ENCODE results near the gene CELF1. TPM values are rescaled to one million over a fixed set of nuclear protein-coding genes. Genes with fewer than 3 reads are reported as not detected.
A peak's percentile ranks its signal among the peaks of the same experiment; 100 is the strongest.

Gene CELF1
- total and polyA plus RNA-seq, 9 of the 15 experiments (the other 6 are each of a cell fraction or from before 2014, with no cell fraction given): 11.3 to 142 (median 77.4) TPM

DNA sequence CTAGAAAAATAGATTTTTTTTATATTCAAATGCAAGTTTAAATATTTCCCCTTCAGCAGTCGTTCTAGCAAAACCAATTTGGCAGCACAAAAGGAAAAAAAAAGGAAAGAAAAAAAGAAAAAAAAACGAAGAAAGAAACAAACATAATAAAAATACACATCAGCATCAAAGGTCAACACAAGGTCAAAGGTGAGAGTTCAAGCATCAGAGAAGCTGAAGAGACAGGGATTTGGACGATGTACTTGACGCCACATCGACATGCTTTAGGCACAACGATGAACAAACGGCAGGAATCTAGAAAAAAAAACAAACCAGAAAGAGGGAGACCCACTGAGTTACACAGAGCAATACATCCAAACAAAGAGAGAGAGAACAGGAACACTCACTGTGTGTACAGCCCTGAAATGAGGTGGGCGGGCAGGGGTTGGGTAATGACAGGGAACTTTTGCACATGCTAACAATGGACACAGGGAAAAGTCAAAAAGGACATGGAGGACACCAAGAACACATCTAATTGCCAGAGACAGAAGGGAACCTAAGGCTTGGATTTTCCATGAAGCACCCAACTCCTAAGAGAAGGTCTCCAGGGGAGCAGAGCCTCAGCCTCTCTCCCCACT is 84.2 kb downstream of the CELF1 start:
- Histone ChIP-seq H3K79me2 (ENCODE audit: control insufficient read depth, insufficient read depth, low read length) (peaks cover 4% of the 10 kb centered on the region; the same call in 1 of the 3 replicates), H4K20me1 (replicated peaks; ENCODE audit: control insufficient read depth, insufficient read depth, low read length) (peaks cover 18% of the 10 kb centered on the region; the same call in 1 of the 2 replicates), H3K36me3 (ENCODE audit: control insufficient read depth, insufficient read depth, low read length) (peaks cover 91% of the 10 kb centered on the region), H3K4me1 (replicated peaks in 1 of 2; ENCODE audit: control insufficient read depth in 2 of 2, insufficient read depth in 2 of 2, low read length in 2 of 2) (no peaks in the 10 kb centered on the region), H3K9me1 (ENCODE audit: control insufficient read depth, insufficient read depth, low read length) (no peaks in the 10 kb centered on the region), H3K4me2 (ENCODE audit: insufficient read depth, low read length) (no peak overlapping the region), H3K9me3 (replicated peaks; ENCODE audit: control insufficient read depth, insufficient read depth, low read depth, low read length) (no peaks in the 10 kb centered on the region), H3K4me3 (no peak overlapping the region), H3K27me3 (ENCODE audit: control insufficient read depth in 2 of 2, insufficient read depth in 2 of 2, low read length in 2 of 2) (no peaks in the 10 kb centered on the region), H3K9ac (ENCODE audit: insufficient read depth in 1 of 2, low read depth in 2 of 2, low read length in 2 of 2) (no peak overlapping the region), H2AFZ (ENCODE audit: low read depth, low read length) (no peak overlapping the region), H3K27ac (ENCODE audit: extremely low read depth, low read depth, low read length) (no peak overlapping the region)
- ATAC-seq (peak; percentile 24; the same call in 2 of the 3 replicates), DNase-seq (ENCODE audit: extremely low read depth in 1 of 4, low spot score in 3 of 4) (no peak), FAIRE-seq (no peak)
- POLR2A ChIA-PET: no interaction called here
- TF ChIP-seq, protein P1, sequence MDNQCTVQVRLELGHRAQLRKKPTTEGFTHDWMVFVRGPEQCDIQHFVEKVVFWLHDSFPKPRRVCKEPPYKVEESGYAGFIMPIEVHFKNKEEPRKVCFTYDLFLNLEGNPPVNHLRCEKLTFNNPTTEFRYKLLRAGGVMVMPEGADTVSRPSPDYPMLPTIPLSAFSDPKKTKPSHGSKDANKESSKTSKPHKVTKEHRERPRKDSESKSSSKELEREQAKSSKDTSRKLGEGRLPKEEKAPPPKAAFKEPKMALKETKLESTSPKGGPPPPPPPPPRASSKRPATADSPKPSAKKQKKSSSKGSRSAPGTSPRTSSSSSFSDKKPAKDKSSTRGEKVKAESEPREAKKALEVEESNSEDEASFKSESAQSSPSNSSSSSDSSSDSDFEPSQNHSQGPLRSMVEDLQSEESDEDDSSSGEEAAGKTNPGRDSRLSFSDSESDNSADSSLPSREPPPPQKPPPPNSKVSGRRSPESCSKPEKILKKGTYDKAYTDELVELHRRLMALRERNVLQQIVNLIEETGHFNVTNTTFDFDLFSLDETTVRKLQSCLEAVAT (IDR thresholded peaks at IDR 0.05): peak in 1 of 2 experiments; percentile 65; a peak in 1 of 4 replicates
- TF ChIP-seq WHSC1 (IDR thresholded peaks at IDR 0.05; ENCODE audit: low read length) (no peak), NR2C2 (CRISPR knock-in tag; IDR thresholded peaks at IDR 0.05) (peak; percentile 87), NR2C2 (tag; IDR thresholded peaks at IDR 0.05) (peak; percentile 91), NR2C1 (IDR thresholded peaks at IDR 0.05) (peak; percentile 95), NR2C1 (tag; IDR thresholded peaks at IDR 0.05) (peak; percentile 91)
- CTCF ChIA-PET (ENCODE audit: low intra/inter-chr PET ratio): no interaction called here
- WGBS (ENCODE audit: insufficient coverage, low coverage, missing lambda C conversion rate): 63% methylated on average over 7 of the region's 8 CpGs
- BruUV-seq (replicated peaks): no TSS peak
- in situ Hi-C loops (cut with MboI): no loop called here
- intact Hi-C loops (cut with micrococcal nuclease): no loop called here
